HG02970 (cell line): ENCODE measurements around the gene PAX8.

Source experiments
- ATAC-seq: cut with Tn5 transposase; IDR thresholded peaks from one replicate; pipeline ENCODE4 v1.9.1; 2021; ENCODE audit warnings: mild to moderate bottlenecking, moderate library complexity, moderate number of reproducible peaks; ENCODE audit not compliant: unreplicated experiment, low FRiP score

Gene PAX8

DNA sequence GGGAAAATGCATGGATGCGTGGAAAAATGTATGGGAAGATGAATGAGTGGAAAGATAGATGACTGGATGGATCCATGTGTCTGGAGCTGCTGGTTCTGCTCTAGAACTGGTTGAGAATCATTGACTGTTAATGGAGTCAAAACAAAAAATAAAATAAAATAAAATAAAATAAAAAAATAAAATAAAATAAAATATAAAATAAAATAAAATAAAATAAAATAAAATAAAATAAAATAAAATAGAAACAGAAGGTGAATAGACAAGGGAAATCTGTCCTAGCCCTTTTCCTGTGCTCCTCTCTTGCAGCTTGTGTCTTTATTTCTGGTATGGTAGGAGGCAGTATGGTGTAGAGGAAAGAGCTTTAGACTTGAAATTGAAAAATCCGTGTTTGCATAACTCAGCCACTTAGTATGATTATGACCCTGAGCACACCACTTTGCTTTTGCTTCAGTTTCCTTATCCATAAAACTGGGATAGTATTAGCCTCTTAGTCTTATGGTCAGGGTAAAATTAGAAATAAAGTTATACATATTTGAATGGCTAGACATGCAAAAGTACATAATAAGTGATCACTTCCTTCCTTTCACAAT lies 54.0 kb downstream of the PAX8 start:
- no peak for ATAC-seq

DNA sequence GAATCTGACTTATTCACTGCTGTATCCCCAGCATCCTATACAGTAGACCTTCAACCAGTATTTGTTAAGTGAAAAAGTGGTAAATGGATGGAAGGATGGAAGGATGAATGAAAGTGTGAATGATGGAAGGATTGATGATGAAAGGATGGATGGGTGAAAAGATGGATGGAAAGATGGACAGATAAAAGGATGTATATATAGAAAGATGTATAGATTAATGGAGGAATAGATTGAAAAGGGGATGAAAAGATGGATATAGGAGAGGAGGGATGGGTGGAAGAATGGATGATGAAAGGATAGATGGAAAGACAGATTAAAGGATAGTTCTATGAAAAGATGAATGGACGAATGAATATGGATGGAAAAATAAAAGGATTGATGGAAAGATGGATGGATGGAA lies 54.9 kb downstream of the PAX8 start:
- ATAC-seq = no peak

DNA sequence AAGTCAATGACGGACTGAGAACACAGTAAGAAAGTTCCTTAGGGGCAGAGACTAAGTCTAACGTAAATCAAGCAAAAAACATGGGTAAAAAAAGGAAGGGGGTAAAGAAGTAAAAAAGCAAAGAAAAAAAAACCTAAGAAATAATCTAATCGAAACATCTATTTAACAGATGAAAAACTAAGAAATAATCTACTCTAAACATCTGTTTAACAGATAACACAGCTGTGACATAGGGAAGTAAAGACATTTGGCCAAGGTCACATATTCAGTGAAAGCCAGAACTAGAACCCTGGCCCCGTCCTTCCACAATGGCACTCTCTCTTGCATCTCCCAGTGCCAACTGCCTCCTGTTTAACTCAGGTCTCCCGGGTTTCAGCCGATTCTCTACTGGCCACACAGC lies 56.9 kb downstream of the PAX8 start:
- ATAC-seq = no peak

DNA sequence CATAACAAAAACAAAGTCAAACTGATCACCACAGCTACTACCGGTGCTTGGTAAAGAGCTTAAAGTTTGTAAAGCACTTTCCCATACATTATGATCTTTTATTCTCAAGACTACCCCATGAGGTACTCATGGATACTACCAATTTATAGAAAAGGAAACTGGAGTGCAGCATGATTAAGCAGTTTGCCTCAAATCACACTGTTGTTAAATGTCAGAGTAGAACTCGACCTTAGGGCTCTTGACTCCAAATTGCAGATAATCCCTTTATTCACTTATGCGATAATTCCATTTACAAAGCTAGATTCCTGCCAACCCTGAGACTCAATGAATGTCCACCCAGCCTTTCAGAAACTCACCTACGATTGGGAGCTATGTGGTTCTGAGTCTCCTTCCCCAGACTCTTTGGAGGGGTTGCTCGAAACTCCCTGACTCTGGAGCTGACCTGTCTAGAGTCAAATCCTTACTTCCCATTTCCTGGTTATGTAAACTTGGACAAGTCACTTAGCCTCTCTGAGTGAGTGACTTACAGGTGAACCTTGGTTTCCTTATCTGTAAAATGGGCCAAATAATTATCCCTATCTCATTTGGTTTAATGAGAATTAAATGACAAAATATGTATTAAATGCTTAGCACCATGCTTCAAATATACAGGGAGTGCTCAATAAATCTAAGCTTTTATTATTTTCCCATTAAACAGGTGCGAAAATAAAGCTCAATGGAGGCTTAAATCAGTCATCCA lies 57.6 kb downstream of the PAX8 start:
- ATAC-seq = no peak

DNA sequence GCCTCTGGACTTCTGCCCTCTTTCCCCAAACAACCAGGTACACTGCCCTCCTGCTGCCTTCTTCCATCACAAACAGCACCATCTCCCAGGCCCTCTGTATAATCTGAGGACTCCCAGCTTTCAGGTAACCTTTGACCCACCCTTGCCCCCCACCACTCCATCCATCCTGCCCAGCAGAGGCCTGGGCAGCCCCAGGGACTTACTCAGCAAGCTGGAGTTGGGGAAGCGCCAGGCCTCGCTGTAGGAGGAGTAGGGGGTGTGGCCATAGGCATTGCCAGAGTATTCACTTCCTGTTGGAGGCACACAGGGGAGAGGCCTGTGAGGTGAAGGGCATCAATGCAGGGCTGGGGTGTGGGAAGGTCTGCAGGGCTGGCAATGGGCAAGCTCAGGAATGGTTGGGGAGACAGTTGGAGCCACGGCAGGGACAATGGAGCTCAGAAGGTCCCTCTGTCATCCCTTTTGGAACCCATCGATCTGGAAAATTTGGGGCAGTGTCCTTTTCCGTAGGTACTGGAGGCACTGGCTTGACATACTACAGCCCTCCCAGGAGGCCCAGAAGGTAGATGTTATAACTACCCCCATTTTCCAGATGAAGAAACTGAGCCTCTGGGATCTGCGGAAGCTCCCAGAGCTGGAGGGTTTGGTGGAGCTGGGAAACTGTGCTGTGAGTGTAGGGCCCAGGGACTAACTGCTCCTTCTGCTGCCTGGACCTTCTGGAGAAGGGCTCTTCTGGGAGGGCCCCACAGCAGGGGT lies 58.7 kb downstream of the PAX8 start:
- no peak for ATAC-seq

DNA sequence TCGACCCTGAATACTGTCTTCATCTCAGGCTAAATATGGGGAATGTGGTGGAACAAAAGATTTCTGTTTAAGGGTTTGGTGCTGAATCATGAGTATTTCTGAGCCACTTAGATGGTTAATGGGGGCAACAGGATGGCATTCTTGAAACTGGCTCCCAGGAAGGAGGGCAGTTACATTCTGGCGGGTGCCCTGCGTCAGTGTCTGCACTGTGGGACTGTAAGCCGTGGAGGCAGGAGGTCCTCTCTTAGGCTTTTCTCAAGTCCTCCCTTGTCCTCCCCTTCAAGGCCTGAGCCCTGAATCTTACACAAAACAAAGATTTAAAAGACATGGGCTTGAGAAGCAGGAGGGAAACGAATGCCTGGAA lies 59.2 kb downstream of the PAX8 start:
- ATAC-seq = no peak

DNA sequence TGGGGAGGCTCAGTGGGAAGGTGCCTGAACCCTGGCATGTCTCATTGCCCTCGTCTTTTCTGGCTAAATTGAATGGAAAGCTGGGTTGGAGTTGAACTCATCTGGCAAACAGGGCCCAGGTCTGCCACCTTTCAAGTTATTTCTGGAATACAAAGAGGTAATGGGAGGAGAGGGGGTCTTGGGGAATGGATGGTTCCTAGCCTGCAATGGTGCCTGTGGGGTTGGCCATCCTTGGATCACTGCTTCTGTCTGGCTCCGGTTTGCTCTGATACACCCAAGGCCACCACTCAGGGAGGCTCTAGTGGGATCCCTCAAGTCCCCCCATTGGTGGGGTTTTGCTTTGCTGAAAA lies 59.7 kb downstream of the PAX8 start:
- no peak for ATAC-seq

DNA sequence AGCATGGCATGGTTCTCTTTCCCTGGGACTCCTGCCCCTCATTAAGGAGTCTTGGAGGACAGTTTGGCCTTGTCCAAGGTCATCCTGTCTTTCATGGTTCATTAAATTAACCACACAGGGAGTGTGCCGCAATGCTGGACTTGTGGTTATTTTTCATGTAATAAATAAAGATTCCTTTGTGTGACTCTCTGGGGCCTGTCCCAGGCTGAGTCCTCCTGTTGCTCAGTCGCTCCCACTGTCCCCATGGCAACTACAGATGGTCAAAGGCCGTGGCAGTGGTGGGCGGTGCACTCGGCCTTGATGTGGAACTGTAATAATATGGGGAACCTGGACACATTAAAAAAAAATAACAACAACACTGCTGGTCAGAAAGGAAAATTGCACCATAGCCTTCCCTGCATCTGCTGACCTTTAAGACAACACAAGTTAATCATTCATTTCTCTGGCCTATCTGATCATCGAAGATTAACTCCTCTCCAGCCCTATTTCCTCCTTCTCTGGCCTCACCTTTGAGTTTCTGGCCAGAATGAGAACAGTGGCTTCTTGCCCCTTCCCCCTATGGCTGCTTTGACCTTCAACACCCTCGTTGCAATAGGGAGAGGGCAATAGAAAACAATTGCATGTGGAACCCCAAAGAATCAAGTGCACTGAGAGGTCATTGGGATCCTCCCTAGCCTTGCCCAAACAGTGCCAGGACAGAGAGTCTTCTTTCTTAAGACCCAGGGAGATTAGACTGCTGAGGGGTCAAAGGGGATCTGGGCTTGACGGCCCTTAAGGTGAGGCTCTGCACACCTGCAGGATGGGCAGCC lies 60.2 kb downstream of the PAX8 start:
- no peak for ATAC-seq

DNA sequence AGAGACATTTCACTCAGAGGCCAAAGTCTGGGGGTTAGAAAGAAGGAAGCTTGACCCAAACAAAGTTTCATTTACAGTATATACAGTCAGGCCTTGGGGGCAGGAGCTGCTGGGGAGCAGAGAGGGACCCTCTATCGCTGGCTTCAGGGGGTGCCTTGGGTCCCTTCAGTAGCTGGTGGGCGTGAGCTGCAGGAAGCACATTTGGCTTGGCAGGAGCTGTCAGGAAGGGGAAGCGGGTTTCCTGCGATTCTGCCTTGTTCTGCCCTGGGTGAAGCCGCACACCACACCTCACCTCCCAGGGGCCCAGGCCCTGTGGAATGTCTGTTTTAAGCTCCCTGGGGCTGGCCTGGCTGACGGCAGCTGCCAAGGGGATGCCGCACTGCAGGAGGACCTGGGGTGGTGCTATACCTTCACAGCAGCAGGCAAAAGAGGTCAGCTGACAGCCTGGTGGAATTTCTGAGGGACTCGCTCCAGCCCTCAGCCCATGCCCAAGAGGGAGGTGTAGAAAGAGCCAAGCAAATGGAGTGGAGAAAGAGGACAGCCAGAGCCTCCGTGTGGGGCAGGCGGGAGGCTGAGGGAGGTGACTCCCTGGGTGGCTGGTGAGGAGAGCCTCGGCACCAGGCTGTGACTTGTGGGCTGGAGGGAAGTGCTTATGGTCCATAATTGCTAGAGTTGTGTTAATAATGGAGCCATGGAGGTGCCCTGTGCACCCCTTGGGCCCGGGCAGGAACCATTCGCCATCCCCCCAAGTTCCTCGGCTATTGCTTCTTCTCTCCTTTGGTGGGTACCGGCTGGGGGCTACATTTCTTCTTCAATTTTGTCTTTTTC lies 61.1 kb downstream of the PAX8 start:
- no peak for ATAC-seq

DNA sequence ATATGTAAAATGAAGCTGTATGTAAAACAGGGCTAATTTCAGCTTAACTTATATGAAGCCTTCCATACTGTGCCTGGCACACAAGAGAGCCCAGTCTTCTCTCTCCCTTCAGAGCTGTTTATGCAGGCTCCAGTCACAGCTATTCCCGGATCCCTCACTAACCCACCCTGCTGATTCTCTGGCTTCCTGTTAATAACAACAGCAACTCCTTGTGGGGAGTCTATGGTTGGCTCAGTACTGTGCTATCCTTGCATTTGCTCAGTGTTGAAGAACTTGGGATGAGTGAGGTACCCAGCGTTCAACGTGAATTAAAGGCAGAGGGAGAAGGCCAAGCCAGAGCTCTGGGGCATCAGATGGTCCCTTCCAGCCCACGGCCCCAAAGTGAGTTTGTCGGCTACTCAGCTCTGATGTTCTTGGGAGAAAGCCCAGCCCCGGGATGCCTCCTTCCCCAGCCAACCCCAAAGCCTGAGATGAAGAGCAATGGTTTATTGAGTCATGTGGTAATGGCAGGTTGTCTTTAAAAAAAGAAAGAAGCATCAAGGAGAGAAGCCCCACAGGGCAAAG lies 61.7 kb downstream of the PAX8 start:
- no peak for ATAC-seq

DNA sequence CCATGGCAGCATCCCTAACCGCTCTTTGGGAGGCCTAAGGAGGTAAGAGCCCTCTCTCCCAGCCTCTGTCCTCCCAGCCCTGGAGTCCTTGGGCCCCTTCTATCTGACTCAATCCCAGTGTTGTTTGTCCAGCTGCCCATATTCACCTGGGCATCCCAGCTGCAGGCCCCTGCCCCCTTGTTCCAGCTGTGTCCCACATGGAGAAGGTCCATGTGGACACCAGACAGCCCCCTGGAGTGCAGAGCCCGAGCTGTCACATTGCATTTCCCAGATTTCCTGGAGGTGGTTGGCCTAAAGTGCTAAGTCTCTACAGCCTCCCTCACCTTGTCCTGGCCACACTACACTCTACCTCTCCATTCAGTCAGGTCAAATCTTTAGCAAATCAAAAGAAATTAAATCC lies 62.4 kb downstream of the PAX8 start:
- no peak for ATAC-seq

DNA sequence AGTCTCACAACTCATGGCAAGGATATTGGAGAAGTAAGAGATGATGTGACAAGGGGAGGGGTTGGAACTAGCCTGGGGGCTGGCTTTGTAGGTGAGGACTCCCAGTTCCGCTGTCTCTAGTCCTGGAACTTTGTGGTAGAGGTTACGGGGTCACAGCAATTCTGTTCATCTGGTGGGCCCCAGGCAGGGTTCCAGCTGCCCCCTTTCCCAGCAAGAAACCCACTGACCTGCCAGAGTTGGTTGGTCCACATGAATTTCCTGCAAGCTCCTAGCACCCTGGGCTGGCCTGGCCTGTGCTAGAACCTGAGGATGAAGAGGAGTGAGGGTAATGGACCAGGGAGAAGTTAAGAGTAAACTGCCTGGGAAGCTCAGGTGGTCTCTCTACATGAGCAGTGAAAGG lies 63.7 kb downstream of the PAX8 start:
- ATAC-seq = no peak

DNA sequence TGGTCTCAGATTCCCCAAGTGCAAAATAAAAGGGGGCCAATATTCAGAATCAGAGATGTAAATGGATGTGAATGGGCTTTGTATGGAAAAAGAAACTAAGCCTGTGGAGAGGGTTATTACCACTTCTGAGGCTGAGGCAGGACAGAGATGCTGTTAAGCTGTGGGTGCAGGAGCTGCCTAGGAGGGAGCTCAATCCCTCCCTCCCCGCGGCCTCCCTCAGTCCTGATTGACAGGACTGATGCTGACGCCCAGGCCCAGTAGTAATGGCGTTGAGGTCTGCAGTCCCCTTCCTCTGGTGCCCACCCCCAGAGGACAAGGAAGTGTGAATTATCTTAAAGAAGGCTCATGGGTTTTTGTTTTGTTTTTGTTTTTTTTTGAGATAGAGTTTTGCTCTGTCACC lies 64.6 kb downstream of the PAX8 start:
- ATAC-seq = no peak

DNA sequence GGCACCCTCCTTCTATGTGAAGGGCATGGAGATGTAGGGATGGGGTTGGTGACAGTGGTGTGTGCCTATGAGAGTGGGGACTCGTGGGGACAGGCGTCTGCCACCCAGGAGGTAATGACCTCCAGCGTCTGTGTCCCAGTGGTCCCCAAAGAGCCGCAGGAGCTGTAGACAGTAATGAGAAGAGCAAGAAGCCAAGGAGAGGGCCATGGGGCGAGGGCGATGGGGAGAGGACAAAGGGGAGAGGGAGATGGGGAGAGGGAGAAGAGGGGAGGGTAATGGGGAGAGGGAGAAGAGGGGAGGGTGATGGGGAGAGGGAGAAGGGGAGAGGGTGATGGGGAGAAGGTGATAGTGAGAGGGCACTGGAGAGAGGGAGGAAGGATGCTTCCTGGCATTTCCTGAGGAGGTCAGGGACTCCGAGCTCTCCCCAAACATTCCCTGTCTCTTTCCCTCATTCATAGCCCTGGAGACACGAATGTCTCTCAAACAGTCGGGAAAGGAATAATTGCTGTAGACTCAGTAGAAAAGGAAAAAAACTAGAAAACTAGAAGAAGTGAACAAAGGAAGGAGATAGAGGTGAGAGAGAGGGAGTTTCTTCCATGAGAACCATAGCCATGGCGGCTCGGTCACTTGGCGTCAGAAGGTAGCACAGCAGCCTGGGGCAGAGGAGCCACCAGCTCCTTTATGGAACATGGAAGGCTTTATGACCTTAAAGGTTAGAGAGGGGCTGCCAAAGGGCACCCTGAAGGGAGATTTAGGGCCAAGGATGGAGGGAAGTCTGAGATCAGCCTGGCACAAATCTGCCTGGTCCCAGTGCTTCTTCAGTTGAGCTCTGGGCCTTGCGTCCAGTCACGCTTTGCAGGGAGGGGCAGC lies 65.4 kb downstream of the PAX8 start:
- ATAC-seq = no peak

DNA sequence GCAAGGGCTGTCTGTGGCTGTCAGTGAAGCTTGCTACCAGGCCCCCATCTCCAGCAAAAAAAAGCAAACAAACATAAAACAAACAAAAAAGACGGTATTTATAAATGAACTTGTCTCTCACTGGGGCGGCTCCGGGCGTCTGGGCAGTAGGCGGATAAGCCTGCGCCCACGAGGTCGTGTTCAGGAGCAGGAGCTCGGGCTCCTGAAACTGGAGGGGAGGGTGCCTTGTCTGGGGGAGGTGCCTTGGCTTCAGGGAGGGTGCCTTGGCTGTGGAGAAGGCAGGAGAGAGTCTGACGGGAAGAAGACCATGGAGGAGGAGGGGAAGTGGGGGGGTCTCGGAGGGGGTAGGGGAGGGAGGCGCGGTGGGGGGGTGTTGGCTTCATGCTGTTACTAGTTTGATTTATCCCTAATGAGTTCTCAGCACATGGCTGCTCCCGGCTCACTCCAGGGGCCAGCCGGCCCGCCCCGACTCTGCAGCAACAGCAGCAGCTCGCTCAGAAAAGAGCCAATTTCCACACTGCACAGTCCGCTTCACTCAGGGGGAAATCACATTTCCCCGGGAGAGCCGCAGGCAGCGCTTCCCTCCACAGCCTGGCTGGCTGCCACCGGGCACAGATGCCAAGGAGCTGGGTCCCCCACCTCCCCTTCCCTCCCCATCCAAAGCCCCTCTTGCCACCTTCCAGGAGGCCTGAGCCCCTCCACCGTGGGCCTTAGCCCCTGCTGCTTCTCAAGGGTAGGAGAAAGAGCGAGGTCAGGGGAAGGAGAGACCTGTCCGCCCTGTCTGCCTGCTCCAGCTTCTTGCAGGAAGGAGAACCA lies 66.3 kb downstream of the PAX8 start:
- ATAC-seq = no peak

DNA sequence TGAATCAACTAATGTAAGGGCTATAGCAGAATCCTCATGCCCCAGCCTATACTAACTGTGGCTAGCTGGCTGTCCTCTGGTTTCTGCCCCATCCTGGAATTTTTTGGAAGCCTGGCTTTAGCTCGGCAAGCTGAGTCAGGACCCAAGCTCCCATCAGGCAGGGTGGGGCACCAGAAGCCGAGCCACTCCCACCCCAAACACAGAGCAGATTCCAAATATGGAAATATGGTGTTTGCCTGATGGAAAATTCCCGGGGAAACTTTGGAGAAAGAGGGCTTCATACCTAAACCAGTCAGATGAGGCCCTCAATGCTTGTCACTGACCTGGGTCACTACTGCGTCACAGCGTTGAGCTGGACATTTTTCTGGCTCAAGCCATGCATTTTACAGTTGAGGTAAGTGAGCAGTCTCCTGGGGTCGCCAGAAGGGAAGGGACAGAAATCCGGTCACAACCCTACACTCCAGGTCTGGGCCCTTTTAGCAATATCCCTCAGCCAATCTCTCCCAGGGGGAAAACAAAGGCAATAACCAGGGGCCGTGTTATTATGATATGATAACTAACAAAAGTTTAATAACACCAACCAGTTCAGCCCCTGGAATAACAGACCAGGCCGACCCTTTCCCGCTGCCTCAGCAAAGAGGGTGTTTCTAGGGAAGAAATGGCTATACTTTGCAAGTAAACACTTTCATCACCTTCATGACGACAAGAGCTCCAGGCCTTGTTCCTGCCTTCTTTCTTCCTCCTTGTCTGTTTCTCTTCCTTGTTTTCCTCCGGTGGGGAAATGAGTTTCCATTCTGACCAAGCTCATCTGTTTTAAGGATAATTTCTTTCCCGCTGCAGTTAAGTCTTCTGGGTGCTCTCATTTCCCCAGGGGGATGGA lies 67.3 kb downstream of the PAX8 start:
- no peak for ATAC-seq

DNA sequence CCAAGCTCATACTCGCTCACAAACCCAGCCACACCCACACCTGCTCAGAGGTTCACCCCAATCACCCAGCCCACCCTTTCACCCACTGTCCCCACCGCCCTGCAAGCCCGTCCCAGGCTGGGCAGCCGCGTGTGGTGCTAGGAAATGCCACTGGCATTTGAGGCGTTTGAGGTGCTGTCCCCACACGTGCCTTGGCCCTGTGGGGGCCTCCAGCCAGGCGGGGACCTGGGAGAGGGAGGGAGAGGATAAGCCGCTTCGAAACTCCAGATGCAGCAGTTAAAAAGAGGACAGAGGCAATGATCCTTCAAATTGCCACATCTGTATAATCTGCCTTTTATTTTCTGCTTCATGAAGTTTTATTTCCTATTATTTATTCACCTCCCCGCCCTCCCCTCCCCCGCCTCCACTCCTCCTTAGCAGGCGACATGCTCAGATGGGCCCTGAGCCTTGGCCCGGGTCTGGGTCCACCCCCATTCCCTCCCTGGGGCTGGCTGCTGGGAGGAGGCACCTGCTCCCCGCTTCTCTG lies 69.0 kb downstream of the PAX8 start:
- ATAC-seq = no peak
